ENCODE measurements around the gene TADA2B.
"Not testable (repeated sequence)": the region's sequence is repeated elsewhere in the genome, so short reads cannot be mapped to it uniquely, and the experiment has no call there.

The TADA2B gene

DNA sequence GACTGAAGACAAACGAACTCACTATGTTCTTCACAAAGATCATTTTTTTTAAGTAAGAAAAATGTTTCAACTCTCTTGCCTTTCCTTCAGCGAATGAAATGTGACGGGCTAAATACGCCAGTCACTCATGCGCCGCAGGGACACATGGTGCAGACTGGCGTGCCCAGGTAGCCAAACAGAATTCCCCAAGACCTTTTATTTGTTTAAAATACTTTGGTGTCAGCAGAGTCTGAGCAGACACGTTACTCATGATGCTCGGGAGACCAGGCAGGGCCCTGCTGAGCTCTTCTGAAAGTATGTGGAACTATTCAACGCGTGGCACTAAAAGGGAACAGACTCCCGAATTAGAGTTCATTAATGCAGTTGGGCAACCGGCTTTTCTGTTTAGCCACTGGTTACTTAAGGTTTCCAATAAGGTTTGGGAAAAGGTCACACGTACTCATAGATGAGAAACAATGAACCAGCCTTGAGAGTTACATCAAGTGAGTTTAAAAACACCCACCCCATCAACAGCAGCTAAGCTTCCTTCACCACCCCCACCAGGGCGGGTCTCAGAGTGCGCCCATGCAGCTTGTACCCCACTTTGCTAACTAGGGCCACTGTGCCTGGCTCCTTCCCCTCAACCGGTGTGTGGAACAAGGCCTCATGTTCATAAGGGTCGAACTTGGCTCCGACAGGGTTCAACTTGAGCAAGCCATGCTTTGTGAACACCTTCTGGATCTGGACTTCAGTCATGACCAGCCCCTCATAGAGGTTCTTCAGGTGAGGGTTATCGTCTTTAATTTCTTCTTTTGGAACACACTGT, 17.4 kb downstream of the TADA2B start:
- DNase-seq, result peak; percentile 78 to 80

DNA sequence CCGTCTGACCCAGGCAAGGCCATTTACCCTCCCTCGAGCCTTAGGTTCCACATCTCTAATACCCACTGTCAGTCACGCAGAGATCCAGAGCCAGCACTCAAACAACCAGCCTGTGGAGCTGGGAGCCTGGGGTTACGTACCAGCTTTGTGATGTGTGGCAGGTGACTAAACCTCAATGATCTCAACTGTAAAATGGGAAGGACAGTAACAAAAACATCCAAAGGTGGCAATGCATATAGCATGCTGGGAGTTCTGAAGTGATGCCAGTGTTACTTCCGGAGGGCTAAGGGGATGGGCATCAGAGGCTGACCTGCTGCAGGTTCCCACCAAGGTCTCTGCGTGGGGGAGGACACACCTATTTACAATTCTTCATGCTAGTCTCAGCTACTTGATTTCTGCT, 18.6 kb downstream of the TADA2B start:
- no peak for DNase-seq

DNA sequence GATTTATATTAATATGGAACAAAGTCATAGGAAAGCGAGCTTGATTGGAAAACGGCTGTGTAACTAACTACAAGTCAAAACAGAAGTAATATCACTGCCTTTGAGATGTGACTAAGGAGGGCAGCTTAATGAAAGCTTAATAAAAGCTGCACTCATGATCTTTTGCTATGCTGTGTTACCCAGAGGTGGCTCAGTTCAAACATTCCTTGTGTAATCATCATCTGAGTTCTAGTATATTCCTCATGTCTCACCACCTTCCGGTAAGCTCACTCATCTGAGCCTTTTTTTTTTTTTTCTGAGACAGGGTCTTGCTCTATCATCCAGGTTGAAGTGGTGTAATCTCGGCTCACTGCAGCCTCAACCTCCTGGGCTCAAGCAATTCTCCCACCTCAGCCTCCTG, 19.6 kb downstream of the TADA2B start:
- no peak for DNase-seq

DNA sequence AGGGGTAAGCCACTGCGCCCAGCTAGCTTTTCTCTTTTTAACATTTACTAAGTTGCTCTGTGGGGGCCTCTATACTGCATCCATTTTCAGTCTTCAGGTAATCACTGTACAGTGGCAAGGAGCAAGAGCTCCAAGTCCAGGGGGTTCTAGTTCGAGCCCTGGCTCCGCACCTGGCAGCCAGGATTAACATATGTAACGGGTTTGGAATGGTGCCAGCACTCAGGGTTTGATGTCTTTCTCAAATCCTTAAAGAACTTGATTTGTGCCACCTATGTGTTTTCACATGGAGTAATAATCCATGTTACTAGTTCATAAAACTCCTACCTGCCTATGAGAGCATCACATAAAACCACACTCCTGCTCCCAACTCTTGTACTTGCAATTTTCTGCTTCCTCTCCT, 20.2 kb downstream of the TADA2B start:
- DNase-seq, result no peak

DNA sequence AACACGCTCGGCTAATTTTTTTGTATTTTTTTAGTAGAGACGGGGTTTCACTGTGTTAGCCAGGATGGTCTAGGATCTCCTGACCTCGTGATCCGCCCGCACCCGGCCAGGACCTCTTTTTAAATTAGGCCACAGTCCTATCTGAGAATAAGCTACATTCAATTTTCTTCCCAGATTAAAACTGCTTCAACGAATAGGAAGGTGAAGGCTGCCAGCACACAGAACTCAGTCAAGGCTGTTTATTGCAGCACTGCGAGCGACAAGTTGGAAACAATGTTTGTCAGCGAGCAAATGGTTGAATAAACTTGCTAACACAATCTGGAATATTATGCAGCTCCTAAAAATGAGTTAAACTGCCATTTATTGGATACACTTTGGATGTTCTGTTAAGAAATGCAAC, 22.8 kb downstream of the TADA2B start:
- DNase-seq, result no peak

DNA sequence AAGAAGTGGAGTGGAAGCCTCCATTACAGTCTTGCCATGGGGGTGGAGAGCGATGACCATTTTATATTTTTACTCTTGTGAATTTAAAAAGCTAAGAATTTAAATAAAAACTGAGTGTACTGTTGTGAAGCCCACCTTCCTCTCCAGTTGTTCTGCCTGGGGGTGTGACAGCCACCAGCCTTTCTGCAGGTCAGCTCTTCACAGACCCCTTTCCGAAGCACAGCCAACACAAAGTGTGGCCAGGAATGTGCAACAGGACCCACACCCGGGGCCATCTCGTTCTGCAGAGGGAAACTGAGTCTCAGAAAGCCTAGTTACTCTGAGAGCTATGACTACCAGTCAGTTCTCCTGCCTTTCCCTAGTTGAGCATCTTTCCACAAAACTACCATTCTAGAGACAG, 23.3 kb downstream of the TADA2B start:
- no peak for DNase-seq

DNA sequence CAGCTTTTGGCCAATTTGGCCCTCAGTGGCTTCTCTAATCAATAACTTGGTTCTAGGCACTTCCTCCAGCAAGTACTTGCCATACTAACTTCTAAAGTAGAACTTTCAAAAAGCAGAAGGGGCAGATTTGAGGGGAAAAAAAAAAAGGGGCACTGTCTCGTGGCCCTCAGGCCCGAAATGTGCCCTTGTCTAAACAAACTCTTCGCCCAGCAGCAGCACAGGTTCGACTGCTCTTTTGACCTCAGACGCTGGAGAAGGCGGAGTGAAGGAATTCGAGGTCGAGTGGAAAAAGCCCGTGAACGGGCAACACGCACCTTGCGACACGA, 23.9 kb downstream of the TADA2B start:
- DNase-seq, result peak in 1 of 2 donors; percentile 54

DNA sequence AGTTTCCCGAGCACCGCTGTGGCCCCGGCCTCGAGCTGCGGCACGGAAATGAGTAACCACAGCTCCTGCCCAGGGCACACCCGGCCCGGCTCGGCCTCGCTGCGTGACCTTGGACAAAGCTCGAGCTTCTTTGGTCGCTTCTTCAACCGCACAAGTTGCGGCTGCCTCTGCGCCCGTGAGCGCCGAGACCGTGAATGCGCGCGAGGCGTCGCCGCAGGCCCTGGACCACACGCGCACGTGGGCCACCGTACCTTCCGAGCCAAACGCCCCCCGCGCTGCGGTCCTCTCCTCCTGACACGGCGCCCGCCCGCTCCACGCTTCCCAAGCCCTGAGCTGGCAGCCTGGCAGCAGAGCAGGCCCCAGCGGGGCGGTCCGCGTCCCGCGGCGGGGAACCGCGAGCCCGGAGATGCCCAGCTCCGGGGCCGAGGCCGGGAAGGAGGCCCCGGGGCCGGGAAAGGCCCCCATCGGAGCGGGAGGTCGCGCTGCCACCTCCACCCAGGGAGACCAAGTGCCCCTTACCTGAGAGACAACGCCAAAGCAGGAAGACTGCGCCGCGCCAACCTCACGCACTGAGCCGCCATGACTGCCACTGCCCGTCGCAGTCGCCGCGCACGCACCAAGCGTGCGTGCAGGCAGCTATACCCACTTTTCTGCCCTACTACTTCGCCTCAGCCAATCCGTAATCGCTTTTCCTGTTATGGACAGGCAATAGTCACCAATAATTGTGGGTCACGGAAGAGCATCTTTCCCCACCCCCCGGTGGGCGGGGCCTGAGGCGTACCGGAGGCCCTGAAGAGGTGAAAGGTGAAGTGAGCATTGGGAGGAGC, 24.5 kb downstream of the TADA2B start, which contains the start of gene GRPEL1:
Gene GRPEL1, minus strand, starts transcription at position 613 of the 827 bp plus-strand sequence. Its CDS starts 32 bp downstream, at position 581.
- peak; percentile 100 for DNase-seq

DNA sequence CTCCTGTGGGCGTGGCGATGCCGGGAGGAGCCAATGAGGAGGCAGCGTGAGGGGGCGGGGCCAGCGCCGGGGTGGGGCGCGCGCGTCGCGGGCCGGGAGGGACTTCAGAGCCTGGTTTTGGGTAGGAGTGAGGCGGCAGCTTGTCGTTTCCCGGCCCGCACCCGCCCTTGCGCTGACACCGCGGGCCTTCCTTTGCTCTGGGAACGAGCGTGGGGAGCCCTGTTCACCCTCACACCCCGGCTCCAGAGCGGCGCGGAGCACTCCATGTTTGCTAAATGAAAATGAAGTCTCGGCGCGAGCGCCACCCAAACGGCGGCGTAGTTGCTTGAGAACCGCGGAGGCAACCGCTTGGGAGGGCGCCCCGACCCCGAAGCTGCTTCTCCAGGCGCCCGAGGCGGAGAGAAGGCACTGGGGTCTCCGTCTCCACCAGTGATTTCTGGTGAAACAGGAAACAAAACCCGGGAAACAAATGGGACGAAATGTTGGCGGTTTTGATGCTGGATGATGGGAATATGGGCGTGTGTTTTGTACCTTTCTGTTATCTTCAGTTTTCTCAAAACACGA, 25.2 kb downstream of the TADA2B start:
- DNase-seq, result no peak

DNA sequence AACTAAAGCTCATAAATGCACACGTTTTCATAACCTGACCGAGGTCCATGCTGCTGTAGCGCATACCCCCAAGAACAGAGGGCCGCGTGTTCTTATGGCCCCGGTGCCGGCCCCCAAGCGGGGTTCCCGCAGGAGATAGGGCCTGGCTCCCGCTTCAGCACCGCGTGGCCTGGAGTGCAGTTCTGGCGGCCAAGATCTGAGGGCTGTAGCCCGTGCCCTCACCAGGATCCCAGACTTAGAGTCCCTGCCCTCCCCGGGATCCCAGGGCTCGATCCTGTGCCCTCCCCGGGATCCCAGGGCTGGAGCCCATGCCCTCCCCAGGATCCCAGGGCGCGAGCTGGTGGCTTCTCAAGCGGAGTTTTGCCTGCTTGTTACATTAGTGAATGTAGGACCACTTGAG, 25.7 kb downstream of the TADA2B start:
- no peak for DNase-seq

DNA sequence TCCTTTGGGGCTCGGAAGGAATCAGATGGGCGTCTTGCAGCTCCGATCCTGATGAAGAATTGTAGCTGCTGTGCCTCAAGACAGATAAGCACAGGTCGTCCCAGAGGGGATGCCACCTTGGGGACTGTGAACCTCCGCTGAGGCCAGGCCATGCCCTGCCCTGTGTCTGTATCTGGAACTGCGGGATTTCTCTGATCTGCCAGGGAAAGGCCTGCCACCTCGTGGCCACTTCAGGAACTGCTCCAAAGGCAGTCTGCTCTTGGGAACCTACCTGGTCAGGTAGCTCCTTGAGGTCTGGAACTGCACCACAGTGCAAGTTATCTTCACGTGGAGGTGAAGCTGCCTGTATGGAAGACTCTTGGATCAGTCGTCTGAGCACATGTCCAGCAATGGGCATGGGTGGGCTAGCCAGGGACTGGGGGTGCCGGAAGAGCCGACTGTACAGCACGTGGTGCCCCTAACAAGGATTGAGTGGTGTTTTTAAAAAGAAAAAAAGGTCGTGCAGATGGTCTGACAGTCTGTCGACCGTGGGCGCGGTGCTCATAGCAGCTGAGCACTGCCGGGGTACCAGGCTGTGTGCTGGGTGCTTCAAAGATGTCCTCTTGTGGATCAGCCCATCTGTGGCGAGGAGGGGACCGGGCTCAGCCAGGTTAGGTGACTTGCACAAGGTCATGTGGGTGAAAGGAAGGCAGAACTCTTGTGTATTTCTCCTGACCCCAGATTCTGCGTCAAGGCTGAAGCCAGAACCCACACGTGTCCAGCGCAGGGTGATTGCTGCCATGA, 27.7 kb downstream of the TADA2B start:
- peak; percentile 78 to 83 for DNase-seq

DNA sequence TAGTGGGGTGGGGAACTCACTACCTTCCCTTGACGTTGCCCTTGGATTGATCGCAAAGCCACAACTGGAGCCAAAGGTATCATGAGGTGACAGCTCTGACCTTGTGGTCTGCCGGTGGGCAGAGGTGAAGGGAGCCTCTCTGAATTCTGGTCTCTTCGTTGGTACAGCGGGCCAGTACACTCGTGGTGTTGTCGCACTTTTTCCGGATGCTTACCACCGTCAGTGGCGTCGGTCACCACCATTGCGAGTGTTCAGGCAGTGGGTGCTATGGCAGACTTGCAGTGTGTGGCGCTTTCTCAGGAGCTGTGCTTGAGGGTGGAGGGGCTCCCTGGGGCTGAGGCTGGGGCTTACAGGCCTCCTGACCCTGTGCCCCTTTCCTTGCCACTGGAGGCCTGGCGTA, 29.9 kb downstream of the TADA2B start:
- DNase-seq, result no peak

DNA sequence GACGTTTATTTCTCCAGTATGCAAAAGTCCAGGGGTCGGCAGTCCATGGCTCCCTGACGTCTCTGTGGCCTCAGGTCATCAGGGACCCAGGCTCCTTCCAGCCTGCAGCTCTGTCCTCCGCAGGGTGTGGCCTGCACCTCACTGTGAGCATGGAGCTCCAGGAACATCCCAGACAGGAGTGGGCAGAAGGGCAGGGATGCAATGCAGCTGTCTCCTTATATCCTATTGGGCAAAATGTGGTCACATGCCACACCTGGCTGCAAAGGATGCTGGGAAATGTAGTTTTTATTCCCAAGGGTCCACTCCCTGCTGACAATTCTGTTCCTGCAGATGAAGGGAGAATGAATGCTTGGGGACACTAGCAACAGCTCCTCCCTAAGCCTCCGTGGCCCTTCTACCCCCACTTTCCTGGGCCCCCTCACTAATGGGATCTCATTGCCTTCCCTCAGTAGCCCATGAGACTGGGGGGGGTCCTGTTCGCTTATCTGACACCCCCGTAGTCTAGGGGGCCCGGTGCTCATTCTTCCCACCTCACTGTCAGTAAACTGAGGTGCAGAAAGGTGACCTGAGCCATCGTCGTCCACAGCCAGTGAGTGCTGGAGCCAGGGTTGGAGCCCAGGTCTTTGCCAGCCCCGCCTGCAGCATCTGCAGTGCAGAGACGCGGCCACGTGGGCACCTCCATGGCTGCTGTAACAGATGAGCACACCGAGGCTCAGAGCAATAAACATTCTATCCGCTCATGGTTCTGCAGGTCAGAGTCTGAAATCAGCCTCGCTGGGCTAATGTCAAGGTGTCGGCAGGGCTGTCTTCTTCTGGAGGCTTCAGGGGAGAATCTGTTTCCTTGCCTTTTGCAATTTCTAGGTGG, 30.6 kb downstream of the TADA2B start:
- peak; percentile 19 to 29 for DNase-seq

DNA sequence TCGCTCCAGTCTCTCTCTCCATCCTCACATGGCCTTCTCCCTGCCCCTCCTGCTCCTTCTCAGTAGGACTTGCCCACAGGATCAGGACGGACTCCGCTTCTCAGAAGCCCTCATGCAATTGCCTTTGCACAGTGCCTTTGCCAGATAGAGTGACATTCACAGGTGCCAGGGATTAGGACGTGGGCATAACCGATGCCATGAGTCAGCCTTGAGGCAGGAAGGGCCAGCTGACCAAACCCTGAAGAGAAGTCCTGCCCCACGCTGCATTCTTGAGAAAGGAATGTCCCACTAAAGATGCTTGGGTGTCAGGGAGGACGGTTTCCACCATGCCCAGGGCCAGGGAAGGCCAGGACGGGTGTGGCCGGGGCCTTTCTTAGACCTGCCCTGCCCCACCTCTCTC, 31.3 kb downstream of the TADA2B start:
- DNase-seq, result no peak

DNA sequence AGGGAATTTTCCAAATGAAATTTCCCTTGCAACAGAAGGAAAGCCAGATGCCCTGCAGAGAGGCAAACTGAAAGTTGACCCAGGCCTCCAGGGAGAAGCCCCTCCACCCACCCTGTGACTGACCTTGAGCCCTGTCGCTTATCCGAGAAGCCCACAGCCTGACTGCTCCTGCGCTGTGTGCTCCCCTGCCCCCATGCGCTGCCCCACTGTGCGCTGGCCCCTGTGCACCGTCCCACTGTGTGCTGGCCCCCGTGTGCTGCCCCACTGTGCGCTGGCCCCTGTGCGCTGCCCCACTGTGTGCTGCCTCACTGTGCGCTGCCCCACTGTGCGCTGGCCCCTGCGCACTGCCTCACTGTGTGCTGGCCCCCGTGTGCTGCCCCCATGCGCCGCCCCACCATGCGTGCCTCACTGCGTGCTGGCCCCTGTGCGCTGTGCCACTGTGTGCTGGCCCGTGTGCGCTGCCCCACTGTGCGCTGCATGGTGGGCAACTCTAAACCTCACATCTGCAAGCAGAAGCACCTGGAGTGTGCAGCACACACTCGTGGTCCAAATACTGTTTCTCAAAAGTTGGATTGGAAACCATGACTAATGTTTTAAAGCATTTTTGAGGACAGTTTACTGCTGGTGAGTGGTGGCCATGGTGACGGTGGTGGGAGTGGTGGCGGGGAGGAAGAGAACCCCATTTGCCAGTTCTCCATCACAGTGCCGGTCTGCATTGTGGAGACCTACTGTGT, 33.0 kb downstream of the TADA2B start:
- DNase-seq, result no peak

DNA sequence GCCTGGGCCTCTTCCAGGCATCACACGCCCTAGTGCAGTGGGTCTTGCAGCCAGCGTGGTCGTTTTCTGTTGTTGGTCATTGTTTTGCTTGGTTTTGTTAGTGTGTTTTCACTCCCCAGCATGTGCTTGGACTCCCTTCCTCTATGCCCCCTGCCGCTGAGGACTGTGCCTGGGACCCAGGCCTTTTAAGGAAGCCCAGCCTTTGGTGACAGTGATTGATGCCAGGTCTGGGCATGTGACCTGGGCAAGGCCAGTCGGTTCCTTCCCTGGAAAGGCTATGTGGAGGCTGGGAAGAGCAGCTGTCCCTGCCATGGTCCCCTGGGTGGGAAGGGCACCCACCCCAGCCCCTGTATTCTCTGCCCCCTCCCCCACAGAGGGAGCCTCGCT, 33.5 kb downstream of the TADA2B start:
- DNase-seq, result no peak

DNA sequence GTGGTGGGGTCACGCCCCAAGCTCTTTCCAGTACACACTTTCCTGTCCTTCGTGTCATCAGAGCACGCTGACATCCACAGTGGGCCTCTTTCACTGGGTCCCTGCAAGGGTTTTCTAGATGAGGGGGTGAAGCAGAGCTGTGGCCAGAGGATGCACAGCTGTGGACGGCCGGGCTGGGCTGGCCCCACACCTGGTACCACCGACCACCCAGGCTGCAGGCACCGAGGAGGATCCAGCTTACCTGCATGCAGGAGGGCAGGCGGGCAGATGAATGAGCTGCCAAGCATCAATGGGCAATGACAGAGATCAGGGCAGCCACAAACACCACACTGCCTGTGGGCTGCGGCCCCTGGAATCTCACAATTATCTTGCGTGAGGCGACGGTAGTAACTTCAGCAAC, 34.2 kb downstream of the TADA2B start:
- no peak for DNase-seq

DNA sequence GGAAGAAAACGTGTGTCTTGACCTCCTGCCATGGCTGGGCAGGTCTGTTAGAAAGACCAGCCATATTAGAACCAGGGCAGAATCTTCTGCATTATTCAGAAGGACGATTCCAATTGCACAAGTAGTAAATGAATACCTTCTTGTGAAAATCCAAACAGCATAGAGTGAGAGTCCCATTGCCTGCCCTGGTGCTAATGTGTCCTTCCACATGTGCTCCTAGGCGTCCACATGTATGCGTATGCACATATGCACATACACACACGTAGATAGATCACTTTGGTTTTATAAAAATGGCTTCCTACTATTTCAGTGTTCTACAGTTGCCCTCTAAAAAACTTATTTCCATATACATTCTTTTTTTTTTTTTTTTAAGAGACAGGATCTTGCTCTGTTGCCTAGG, 34.9 kb downstream of the TADA2B start:
- no peak for DNase-seq

DNA sequence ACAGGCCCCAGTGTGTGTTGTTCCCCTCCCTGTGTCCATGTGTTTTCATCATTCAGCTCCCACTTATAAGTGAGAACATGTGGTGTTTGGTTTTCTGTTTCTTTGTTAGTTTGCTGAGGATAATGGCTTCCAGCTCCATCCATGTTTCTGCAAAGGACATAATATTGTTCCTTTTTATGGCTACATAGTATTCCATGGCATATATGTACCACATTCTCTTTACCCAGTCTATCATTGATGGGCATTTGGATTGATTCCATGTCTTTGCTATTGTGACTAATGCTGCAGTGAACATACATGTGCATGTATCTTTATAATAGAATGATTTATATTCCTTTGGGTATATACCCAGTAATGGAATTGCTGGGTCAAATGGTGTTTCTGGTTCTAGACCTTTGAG, 36.3 kb downstream of the TADA2B start:
- DNase-seq, result not testable (repeated sequence)

DNA sequence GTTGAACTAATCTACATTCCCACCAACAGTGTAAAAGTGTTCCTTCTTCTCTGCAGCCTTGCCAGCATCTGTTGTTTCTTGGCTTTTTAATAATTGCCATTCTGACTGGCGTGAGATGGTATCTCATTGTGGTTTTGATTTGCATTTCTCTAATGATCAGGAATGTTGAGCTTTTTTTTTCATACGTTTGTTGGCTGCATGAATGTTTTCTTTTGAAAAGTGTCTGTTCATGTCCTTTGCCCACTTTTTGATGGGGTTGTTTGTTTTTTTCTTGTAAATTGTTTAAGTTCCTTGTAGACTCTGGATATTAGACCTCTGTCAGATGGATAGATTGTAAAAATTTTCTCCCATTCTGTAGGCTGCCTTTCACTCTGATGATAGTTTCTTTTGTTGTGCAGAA, 36.7 kb downstream of the TADA2B start:
- DNase-seq, result not testable (repeated sequence)

Measured in inflammatory macrophage (primary cell).